Activated naive CD8-positive, alpha-beta T cell treated with anti-CD3 and anti-CD28 coated beads for 36 hours (primary cell): ENCODE results near the gene SCGB3A1. TPM values are rescaled to one million over a fixed set of nuclear protein-coding genes. Genes with fewer than 3 reads are reported as not detected.

Experiments
- DNase-seq: peaks from one replicate; pipeline ENCODE4 v3.0.0; 2021
- H3K27ac Mint-ChIP-seq: one replicate; pipeline ENCODE4 v1.8.0; 2022; ENCODE audit warnings: mild to moderate bottlenecking, moderate library complexity, mixed read lengths
- H3K27me3 Mint-ChIP-seq: one replicate; pipeline ENCODE4 v1.8.0; 2022; ENCODE audit warnings: mild to moderate bottlenecking, mixed read lengths
- H3K36me3 Mint-ChIP-seq: one replicate; pipeline ENCODE4 v1.8.0; 2021; ENCODE audit warnings: mild to moderate bottlenecking, mixed read lengths
- H3K4me1 Mint-ChIP-seq: one replicate; pipeline ENCODE4 v1.8.0; 2021; ENCODE audit warnings: mixed read lengths
- H3K4me3 Mint-ChIP-seq: one replicate; pipeline ENCODE4 v1.8.0; 2022; ENCODE audit warnings: mild to moderate bottlenecking, moderate library complexity, mixed read lengths
- H3K9me3 Mint-ChIP-seq: one replicate; pipeline ENCODE4 v1.8.0; 2022; ENCODE audit warnings: mixed read lengths
- total RNA-seq, 2 experiments: library from RNA; stranded (reverse); gene quantifications; one replicate each; pipeline ENCODE4 v1.2.3, GENCODE V29; 2021

The SCGB3A1 gene
- total RNA-seq, result 1 to 10 TPM; 1.1 to 1.7 TPM

- H3K27me3 Mint-ChIP-seq, result peaks cover 27% of the 10 kb centered on the region
- H3K4me3 Mint-ChIP-seq, result peak within 1 kb of the TSS; percentile 47
- H3K4me1 Mint-ChIP-seq, result peaks cover 16% of the 10 kb centered on the region
- H3K36me3 Mint-ChIP-seq, result no peaks in the 10 kb centered on the region
- DNase-seq, result no peak
- H3K9me3 Mint-ChIP-seq, result no peaks in the 10 kb centered on the region
- no peak within 1 kb of the TSS for H3K27ac Mint-ChIP-seq
Measured at GRCh38 chr5:180591311-180591887, at the start of gene SCGB3A1. TSS of gene SCGB3A1 (minus strand) at chr5:180591499. CDS start at chr5:180591462, 37 bp downstream.

- no peaks in the 10 kb centered on the region for H3K36me3 Mint-ChIP-seq
- no peak overlapping the region for H3K27ac Mint-ChIP-seq
- no peaks in the 10 kb centered on the region for H3K27me3 Mint-ChIP-seq
- H3K4me3 Mint-ChIP-seq, result no peak overlapping the region
- H3K9me3 Mint-ChIP-seq, result no peaks in the 10 kb centered on the region
- H3K4me1 Mint-ChIP-seq, result no peaks in the 10 kb centered on the region
- DNase-seq, result no peak
Measured at GRCh38 chr5:180640611-180640860, 49.2 kb upstream of the SCGB3A1 start.

GRCh38 chr5:180639741-180640610 is 48.7 kb upstream of the SCGB3A1 start:
- no peaks in the 10 kb centered on the region for H3K36me3 Mint-ChIP-seq
- H3K4me1 Mint-ChIP-seq, result no peaks in the 10 kb centered on the region
- H3K9me3 Mint-ChIP-seq, result no peaks in the 10 kb centered on the region
- no peak overlapping the region for H3K27ac Mint-ChIP-seq
- H3K27me3 Mint-ChIP-seq, result no peaks in the 10 kb centered on the region
- H3K4me3 Mint-ChIP-seq, result no peak overlapping the region
- no peak for DNase-seq

- H3K4me1 Mint-ChIP-seq, result no peaks in the 10 kb centered on the region
- no peaks in the 10 kb centered on the region for H3K9me3 Mint-ChIP-seq
- no peaks in the 10 kb centered on the region for H3K36me3 Mint-ChIP-seq
- H3K4me3 Mint-ChIP-seq, result no peak overlapping the region
- no peak overlapping the region for H3K27ac Mint-ChIP-seq
- DNase-seq, result no peak
- H3K27me3 Mint-ChIP-seq, result no peaks in the 10 kb centered on the region
Measured at GRCh38 chr5:180639287-180639686, 48.0 kb upstream of the SCGB3A1 start.

GRCh38 chr5:180637962-180638680 is 46.8 kb upstream of the SCGB3A1 start:
- Mint-ChIP-seq H3K4me3 (no peak overlapping the region), H3K9me3 (no peaks in the 10 kb centered on the region), H3K27me3 (no peaks in the 10 kb centered on the region), H3K36me3 (no peaks in the 10 kb centered on the region), H3K27ac (no peak overlapping the region), H3K4me1 (no peaks in the 10 kb centered on the region)
- no peak for DNase-seq

- H3K9me3 Mint-ChIP-seq, result no peaks in the 10 kb centered on the region
- no peaks in the 10 kb centered on the region for H3K36me3 Mint-ChIP-seq
- H3K27ac Mint-ChIP-seq, result no peak overlapping the region
- no peak for DNase-seq
- no peaks in the 10 kb centered on the region for H3K4me1 Mint-ChIP-seq
- no peaks in the 10 kb centered on the region for H3K27me3 Mint-ChIP-seq
- no peak overlapping the region for H3K4me3 Mint-ChIP-seq
Measured at GRCh38 chr5:180636403-180637075, 45.2 kb upstream of the SCGB3A1 start.

GRCh38 chr5:180636016-180636402 is 44.7 kb upstream of the SCGB3A1 start:
- DNase-seq, result no peak
- Mint-ChIP-seq H3K4me1 (no peaks in the 10 kb centered on the region), H3K9me3 (no peaks in the 10 kb centered on the region), H3K27me3 (no peaks in the 10 kb centered on the region), H3K36me3 (no peaks in the 10 kb centered on the region), H3K4me3 (no peak overlapping the region), H3K27ac (no peak overlapping the region)

GRCh38 chr5:180633283-180634177 is 42.2 kb upstream of the SCGB3A1 start:
- H3K27ac Mint-ChIP-seq, result no peak overlapping the region
- H3K4me1 Mint-ChIP-seq, result no peaks in the 10 kb centered on the region
- no peaks in the 10 kb centered on the region for H3K36me3 Mint-ChIP-seq
- H3K9me3 Mint-ChIP-seq, result no peaks in the 10 kb centered on the region
- no peak overlapping the region for H3K4me3 Mint-ChIP-seq
- DNase-seq, result no peak
- no peaks in the 10 kb centered on the region for H3K27me3 Mint-ChIP-seq

GRCh38 chr5:180632768-180633167 is 41.5 kb upstream of the SCGB3A1 start:
- H3K4me3 Mint-ChIP-seq, result no peak overlapping the region
- no peaks in the 10 kb centered on the region for H3K9me3 Mint-ChIP-seq
- no peaks in the 10 kb centered on the region for H3K27me3 Mint-ChIP-seq
- H3K36me3 Mint-ChIP-seq, result no peaks in the 10 kb centered on the region
- no peak for DNase-seq
- H3K27ac Mint-ChIP-seq, result no peak overlapping the region
- H3K4me1 Mint-ChIP-seq, result no peaks in the 10 kb centered on the region

GRCh38 chr5:180631549-180632383 is 40.5 kb upstream of the SCGB3A1 start:
- Mint-ChIP-seq H3K27me3 (no peaks in the 10 kb centered on the region), H3K9me3 (no peaks in the 10 kb centered on the region), H3K36me3 (no peaks in the 10 kb centered on the region), H3K27ac (no peak overlapping the region), H3K4me1 (no peaks in the 10 kb centered on the region), H3K4me3 (no peak overlapping the region)
- no peak for DNase-seq

- Mint-ChIP-seq H3K27ac (no peak overlapping the region), H3K9me3 (no peaks in the 10 kb centered on the region), H3K27me3 (no peaks in the 10 kb centered on the region), H3K4me3 (no peak overlapping the region), H3K4me1 (no peaks in the 10 kb centered on the region), H3K36me3 (no peaks in the 10 kb centered on the region)
- DNase-seq, result no peak
Measured at GRCh38 chr5:180630426-180630825, 39.1 kb upstream of the SCGB3A1 start.

- Mint-ChIP-seq H3K9me3 (no peaks in the 10 kb centered on the region), H3K36me3 (no peaks in the 10 kb centered on the region), H3K27ac (no peak overlapping the region), H3K4me3 (no peak overlapping the region), H3K27me3 (no peaks in the 10 kb centered on the region), H3K4me1 (no peaks in the 10 kb centered on the region)
- no peak for DNase-seq
Measured at GRCh38 chr5:180629831-180630382, 38.6 kb upstream of the SCGB3A1 start.

GRCh38 chr5:180628827-180629750 is 37.8 kb upstream of the SCGB3A1 start:
- H3K9me3 Mint-ChIP-seq, result no peaks in the 10 kb centered on the region
- peaks cover 3% of the 10 kb centered on the region for H3K36me3 Mint-ChIP-seq
- H3K27ac Mint-ChIP-seq, result no peak overlapping the region
- no peak overlapping the region for H3K4me3 Mint-ChIP-seq
- no peak for DNase-seq
- H3K27me3 Mint-ChIP-seq, result no peaks in the 10 kb centered on the region
- H3K4me1 Mint-ChIP-seq, result peaks cover 4% of the 10 kb centered on the region
